GM18951 (cell line): ENCODE data around the gene SEMG1.

Source experiments
- POLR2A ChIP-seq: IDR thresholded peaks from 4 replicates; pipeline ENCODE4 v1.6.1; 2011; ENCODE audit warnings: mild to moderate bottlenecking; ENCODE audit not compliant: insufficient read length, insufficient read depth; ENCODE audit errors: extremely low read depth
- in situ Hi-C: fragments of 300-500 bp; cut with MboI; formaldehyde crosslinking; loops from one replicate; pipeline ENCODE4 v1.12.0; 2022; ENCODE audit warnings: low sequenced_read_pairs, mixed read lengths, inconsistent platforms; ENCODE audit not compliant: unreplicated experiment

SEMG1 gene

DNA sequence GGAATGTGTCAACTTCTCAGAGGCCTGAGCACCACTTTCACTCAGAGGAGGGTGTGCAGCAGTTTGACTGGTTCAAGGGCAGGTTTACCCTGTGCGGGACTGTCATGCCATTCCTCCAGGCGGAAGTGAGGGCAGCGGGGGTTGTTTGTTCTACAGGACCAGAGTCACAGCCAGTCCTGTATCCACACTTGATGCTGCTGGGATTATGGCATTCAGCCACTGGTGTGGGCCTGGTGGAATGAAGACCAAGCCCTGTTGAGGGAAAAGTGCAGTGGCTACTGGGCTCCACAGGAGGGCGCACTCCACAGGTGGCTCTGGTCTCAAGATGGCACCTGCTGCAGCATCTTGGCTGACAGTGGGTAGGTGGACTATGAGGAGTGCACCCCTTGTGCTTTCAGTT is 29.2 kb downstream of the SEMG1 start:
- TF ChIP-seq POLR2A, result no peak
- in situ Hi-C loops, result no loop called here

DNA sequence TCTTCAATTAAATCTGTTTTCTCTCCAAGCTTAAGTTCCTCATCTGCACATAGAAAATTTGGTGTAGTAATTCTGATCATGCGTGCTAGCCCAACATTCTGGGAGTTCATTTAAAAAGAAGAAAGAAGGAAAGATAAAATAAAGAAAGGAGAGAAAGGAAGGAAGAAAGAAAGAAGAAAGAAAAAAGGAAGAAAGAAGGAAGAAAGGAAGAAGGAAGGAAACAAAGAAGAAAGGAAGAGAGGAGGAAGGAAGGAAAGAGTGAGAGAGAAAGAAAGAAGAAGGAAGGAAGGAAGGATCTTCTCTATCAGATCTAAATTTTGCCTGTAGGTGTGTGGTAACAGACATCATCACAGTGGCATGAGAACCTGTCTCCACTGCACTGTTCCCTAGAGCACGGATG is 31.3 kb downstream of the SEMG1 start:
- TF ChIP-seq POLR2A, result no peak
- in situ Hi-C loops, result no loop called here

DNA sequence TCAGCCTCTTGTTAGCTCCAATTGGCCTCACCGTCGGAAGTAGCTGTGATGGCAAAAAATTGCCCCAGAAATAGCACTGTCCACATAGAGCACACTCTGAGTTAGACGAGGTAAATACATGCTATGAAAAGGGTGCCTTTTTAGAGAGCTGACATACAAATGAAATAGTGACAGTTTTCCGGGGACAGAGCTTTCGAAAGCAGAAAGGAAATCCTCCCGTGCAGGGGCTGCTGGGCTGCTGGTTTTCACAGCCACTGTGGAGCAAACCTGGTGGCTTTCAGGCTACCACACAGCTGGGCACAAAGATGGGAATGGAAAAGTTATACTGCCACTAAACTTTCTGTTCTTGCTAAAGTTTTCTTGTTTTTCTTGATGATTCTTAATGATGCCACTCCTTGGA is 39.3 kb downstream of the SEMG1 start:
- no peak for TF ChIP-seq POLR2A

DNA sequence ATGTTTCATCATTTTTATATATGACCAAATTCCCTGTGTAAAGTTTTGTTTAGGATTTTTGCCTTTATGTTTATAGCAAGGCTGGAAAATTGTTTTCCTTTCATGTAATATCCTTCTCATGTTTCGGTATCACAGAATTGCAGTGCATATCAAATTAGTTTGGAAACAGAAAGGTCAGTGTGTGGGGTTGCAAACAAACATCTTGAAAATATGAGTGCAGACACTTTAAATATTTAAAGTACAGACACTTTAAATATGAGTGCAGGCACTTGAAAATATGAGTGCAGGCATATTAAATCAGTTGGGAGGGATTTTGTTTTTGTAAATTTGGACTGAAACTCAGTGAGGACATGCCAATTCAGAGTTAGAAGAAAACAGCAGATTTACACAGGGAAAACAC is 41.0 kb downstream of the SEMG1 start:
- in situ Hi-C loops, result no loop called here
- TF ChIP-seq POLR2A, result no peak

More for the DNA sequence above, 39.3 kb downstream of the SEMG1 start:
- in situ Hi-C loops, result no loop called here

DNA sequence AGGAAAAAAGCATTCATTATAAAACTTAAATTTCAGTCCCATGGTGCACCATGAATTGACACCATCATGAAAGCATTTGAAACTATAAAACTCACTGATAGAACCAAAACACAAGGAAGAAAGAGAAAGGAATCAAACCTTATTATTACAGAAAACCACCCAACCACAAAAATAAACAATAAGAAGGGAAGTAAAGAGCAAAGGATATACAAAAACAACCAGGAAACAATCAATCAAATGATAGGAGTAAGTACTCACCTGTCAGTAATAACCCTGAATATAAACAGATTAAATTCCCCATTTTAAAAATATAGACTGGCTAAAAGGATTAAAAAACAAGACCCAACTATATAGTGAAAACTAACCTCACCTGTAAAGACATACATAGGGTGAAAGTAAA is 41.8 kb downstream of the SEMG1 start:
- in situ Hi-C loops, result no loop called here
- TF ChIP-seq POLR2A, result no peak

DNA sequence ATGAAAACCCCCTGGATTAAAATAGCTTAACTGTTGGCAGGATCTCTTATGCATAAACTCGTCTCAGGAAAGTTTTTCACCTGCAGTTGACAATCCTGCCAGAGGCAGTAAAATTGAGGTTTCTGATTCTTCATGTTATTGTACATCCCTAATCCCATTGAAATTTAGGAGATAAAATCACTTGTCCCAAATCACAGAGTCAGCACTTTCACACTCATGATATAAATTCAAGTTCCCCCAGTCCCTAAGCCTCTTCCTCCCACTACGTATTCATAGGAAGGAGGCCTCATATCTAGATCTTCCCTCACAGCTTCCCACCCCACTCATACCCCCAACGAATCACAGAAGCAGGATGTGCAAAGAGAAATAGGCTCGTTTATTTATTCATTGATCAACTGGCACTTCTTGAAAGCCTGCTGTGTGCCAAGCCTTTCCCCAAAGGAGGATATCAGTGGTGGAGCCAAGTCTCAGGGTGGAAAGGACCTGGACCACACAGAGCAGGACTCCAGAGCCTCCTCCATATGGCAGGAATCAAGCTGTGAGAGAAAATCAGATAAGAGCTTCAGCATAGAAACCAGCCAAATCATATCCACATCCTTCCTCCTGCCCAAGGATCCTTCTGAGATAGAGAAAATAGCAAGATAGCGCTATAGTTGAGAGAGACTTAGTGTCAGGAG is 45.2 kb downstream of the SEMG1 start:
- in situ Hi-C loops, result no loop called here
- no peak for TF ChIP-seq POLR2A

DNA sequence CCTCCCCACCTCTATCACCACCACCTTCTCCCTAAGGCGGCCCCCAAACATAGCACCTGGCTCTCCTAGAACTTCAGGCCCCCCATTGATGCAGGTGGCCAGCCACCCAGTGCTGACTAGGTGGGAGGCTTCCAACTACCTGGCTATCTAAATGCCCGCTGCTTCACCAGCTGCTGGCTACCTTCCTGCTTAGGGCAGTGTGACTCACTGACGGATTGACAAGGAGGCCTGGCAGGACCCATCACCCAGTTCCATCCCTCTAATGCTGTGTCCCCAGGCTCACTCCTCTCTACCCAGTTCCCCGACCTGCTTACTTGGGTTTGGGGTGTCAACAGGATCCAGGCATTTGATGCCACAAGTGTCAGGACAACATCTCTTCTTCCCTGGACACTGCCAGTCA is 46.4 kb downstream of the SEMG1 start:
- in situ Hi-C loops, result no loop called here
- no peak for TF ChIP-seq POLR2A

DNA sequence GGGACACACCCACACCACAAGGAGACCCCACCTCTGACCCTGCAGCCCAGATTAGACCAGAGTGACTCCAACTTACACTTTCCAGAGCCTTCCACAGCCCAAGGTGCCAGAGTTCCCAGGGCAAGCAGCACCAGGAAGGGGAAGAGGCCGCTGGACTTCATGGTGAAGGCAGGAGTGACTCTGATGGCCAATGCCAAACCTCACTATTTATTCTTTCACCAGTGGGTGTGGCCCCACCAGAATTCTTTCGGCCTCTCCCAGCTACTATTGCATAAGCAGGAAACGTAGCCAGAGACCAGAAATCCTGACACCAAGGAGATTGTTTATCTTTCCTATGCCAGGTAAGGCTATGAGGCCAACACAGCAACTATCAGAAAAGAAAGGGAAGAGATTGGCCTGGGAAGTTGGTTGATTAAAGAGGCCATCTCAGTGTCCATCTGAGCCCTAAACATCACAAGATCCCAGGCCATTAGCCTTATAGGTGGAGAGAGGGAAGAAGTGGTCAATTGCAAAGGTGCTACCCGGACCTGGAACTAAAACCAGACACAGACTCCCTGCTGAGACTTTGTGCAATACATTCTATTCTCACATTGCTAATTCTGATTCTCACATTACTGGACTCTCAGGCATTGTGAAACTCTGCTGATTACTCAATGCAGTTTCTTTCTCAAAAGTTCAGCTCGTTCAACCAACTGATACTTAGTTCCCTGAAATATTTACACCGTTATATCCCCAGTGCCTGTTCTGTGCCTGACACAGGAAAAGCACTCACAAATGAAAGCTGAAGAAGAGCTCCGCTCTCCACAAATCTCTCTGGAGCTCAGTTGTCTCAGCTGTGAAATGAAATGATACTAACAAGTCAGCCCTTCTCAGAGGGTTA is 47.8 kb downstream of the SEMG1 start, which contains the start of gene SLPI:
Gene SLPI, minus strand, starts transcription at position 182 of the 880 bp plus-strand sequence. Its CDS starts 21 bp downstream, at position 161.
- TF ChIP-seq POLR2A, result no peak
- in situ Hi-C loops, result no loop called here

DNA sequence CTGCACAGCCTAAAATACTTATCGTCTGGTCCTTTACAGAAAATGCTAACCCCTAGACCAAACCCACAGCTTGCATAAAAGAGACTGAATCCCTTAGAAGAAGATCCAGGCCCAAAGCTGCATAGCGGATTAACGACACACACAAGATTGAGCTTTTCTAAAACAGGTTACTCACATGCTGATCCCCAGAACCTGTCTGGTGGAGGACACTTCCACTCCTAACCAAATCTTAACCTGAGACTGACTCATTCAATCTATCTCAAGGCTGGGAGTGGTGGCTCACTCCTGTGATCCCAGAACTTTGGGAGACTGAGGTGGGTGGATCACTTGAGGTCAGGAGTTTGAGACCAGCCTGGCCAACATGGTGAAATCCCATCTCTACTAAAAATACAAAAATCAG is 50.3 kb downstream of the SEMG1 start:
- TF ChIP-seq POLR2A, result no peak
- in situ Hi-C loops, result no loop called here

DNA sequence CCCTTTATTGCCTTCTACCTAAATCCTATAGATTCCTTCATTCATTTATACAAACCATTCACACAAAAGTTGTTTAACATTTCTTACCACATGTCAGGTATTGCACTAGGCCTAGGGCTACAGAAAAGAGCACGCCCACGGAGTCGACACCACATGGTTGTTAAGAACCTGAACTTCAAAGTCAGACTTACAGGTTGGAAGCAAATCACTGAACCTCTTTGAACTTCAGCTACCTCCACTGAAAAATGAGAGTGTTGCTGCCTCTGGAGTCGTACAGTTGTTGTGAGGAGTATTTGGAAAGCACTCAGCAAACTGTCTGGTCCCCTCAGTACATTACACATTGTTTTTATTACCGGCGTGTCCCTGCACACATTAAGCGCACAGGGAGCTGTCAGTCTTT is 50.9 kb downstream of the SEMG1 start:
- in situ Hi-C loops, result no loop called here

DNA sequence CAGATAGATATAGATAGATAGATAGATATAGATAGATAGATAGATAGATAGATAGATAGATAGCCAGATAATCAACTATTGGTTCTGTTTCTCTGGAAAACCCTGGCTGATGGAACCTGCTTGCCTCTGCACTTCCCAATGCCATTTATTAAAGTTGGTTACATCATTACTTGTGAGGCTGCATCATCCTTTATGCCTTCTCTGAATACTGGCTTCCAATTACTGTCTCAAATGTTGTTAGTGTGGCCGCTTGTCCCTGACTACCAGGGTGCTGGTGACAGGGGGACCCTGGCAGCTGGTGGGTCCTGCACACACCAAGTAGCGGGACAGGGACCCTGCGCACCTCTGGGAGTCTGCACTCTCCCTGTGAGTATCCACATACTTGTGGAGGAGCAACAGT is 51.4 kb downstream of the SEMG1 start:
- in situ Hi-C loops, result no loop called here
- no peak for TF ChIP-seq POLR2A

More for the DNA sequence above, 50.9 kb downstream of the SEMG1 start:
- no peak for TF ChIP-seq POLR2A

DNA sequence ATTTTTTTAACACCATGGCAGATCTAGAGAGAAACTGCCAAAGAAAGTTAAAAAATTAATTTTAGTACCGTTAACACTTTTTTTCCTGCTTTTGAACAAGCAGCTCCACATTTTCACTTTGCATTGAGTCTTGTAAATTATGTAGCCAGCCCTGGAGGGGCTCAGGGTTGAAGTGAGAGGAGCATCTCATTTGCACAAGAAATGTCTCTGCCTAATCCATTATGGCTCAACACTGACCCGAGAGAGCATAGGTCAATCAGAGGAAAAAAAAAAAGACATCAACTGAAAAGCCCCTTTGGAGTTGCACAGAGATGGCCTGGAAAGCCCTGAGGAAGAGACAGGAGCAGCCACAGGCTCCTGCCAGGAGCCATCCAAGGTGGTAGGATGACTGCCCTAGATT is 51.8 kb downstream of the SEMG1 start:
- in situ Hi-C loops, result no loop called here
- no peak for TF ChIP-seq POLR2A
